ENCODE data around the gene PARP16.

The PARP16 gene

GRCh38 chr15:65307978-65308377 is 21.3 kb upstream of the PARP16 start:
- DNase-seq: no peak
- Histone ChIP-seq H3K36me3 (no peaks in the 10 kb centered on the region), H3K9me3 (ENCODE audit: severe bottlenecking) (no peaks in the 10 kb centered on the region), H3K27me3 (ENCODE audit: insufficient read depth, low read depth, severe bottlenecking) (no peaks in the 10 kb centered on the region), H3K27ac (no peak overlapping the region), H3K4me3 (ENCODE audit: low read depth, low read length) (no peak overlapping the region)
- TF ChIP-seq CTCF (IDR thresholded peaks at IDR 0.05; ENCODE audit: low read depth, low read length): no peak

GRCh38 chr15:65306551-65306950 is 19.9 kb upstream of the PARP16 start:
- Histone ChIP-seq H3K36me3 (no peaks in the 10 kb centered on the region), H3K27me3 (ENCODE audit: insufficient read depth, low read depth, severe bottlenecking) (no peaks in the 10 kb centered on the region), H3K27ac (no peak overlapping the region), H3K9me3 (ENCODE audit: severe bottlenecking) (no peaks in the 10 kb centered on the region), H3K4me3 (ENCODE audit: low read depth, low read length) (no peak overlapping the region)
- DNase-seq: no peak
- TF ChIP-seq CTCF (IDR thresholded peaks at IDR 0.05; ENCODE audit: low read depth, low read length): no peak

- no peak for DNase-seq
- Histone ChIP-seq H3K27ac (no peak overlapping the region), H3K4me3 (ENCODE audit: low read depth, low read length) (no peak overlapping the region), H3K9me3 (ENCODE audit: severe bottlenecking) (no peaks in the 10 kb centered on the region), H3K27me3 (ENCODE audit: insufficient read depth, low read depth, severe bottlenecking) (no peaks in the 10 kb centered on the region), H3K36me3 (no peaks in the 10 kb centered on the region)
- no peak for TF ChIP-seq CTCF (IDR thresholded peaks at IDR 0.05; ENCODE audit: low read depth, low read length)
Observed at GRCh38 chr15:65305776-65306175, 19.1 kb upstream of the PARP16 start.

DNA sequence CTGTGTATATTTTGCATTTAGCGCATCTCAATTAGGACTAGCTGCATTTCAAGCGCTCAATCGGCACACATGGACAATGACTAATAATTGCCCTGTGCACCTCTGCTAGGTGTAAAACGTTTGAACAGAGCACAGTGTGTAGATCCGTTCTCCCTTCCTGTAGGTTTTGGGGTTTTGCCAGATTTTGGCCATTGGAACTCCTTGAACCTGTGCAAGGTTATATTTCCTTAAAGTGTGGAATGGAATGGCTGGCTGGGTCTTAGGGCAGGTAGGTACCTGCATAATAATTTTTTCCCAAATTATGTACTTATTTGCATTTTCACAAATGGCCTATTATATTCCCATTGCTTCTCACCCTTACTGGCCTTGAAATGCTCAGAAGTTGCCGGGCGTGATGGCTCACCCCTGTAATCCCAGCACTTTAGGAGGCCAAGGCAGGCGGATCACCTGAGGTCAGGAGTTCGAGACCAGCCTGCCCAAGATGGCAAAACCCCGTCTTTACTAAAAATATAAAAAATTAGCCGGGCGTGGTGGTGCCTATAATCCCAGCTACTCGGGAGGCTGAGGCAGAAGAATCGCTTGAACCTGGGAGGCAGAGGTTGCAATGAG is 18.6 kb upstream of the PARP16 start:
- peak overlapping the region; percentile 14; the same call in 1 of the 2 replicates for H3K27ac ChIP-seq
- peak overlapping the region; percentile 15; the same call in 1 of the 2 replicates for H3K4me3 ChIP-seq (ENCODE audit: low read depth, low read length)
- H3K27me3 ChIP-seq (ENCODE audit: insufficient read depth, low read depth, severe bottlenecking): no peaks in the 10 kb centered on the region
- H3K36me3 ChIP-seq: no peaks in the 10 kb centered on the region
- H3K9me3 ChIP-seq (ENCODE audit: severe bottlenecking): no peaks in the 10 kb centered on the region
- no peak for TF ChIP-seq CTCF (IDR thresholded peaks at IDR 0.05; ENCODE audit: low read depth, low read length)
- DNase-seq: peak; percentile 30

DNA sequence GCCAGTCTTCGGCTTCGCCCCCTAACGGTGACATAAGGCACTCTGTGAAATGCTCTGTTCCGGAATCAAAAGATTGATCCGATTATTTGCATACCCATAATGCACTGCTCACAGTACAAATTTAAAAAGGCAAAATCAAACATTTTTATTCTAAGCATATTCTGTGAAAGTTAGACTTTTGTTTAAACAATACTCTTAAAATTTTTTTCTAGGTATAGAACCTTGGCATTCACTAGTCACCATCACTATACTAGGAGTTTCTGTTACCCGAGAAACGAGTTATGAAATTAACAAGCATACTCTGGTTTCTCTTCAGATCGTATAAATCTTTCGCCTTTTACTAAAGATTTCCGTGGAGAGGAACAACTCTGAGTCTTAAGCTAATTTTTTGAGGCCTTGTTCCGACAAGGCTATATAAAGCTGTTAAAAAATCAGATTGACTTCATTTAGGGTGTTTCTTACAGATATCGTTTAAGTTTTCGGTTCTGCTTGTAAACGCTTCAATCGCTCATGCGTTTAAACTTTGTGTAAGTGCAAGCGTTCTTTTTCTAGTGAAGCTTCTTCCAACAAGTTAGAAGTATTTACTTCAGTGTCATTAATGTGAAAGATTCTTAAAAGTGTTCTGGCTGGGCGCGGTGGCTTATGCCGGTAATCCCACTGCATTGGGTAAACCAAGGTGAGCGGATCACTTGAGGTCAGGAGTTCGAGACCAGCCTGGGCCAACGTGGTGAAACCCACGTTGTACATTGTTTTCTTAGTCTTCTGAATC is 17.9 kb upstream of the PARP16 start, which contains the start of gene RNU5B-1:
Gene RNU5B-1 (plus strand): TSS at position 297 of the 769 bp plus-strand sequence.
- TF ChIP-seq CTCF (IDR thresholded peaks at IDR 0.05; ENCODE audit: low read depth, low read length): peak; percentile 78
- Histone ChIP-seq H3K27ac (peak within 1 kb of the TSS; percentile 99), H3K9me3 (ENCODE audit: severe bottlenecking) (no peaks in the 10 kb centered on the region), H3K4me3 (ENCODE audit: low read depth, low read length) (peak within 1 kb of the TSS; percentile 80), H3K27me3 (ENCODE audit: insufficient read depth, low read depth, severe bottlenecking) (no peaks in the 10 kb centered on the region), H3K36me3 (no peaks in the 10 kb centered on the region)
- peak; percentile 95 for DNase-seq
